K562 (cell line): Measurements from ENCODE around the gene SLC38A1. TPM values are rescaled to one million over a fixed set of nuclear protein-coding genes. Genes with fewer than 3 reads are reported as not detected.

ENCODE experiments used
- CHD4 ChIP-seq: fragments of 200-600 bp; sonication (generic); IDR thresholded peaks from 3 replicates; pipeline ENCODE4 v1.6.1; 2012; ENCODE audit warnings: low read depth, mild to moderate bottlenecking, mixed read lengths, low read length, inconsistent platforms; ENCODE audit not compliant: insufficient read depth, insufficient replicate concordance, poor library complexity, severe bottlenecking
- CREB3 ChIP-seq: fragments of 450-650 bp; conservative IDR thresholded peaks from 2 replicates; pipeline ENCODE4 v1.6.1; 2016; ENCODE audit warnings: missing genetic modification characterization, low read depth, mild to moderate bottlenecking, missing compliant biosample characterization, moderate library complexity
- DMBX1 ChIP-seq: fragments of 250-450 bp; sonication (Bioruptor Pico); IDR thresholded peaks from 2 replicates; pipeline ENCODE4 v1.8.0; 2022; ENCODE audit warnings: inconsistent platforms, mild to moderate bottlenecking, moderate library complexity, borderline replicate concordance
- FUS ChIP-seq: fragments of 200-400 bp; formaldehyde crosslinking; optimal IDR thresholded peaks from 2 replicates; pipeline ENCODE3; 2017; ENCODE audit warnings: low read depth, low read length
- HMGN3 ChIP-seq: IDR thresholded peaks from 2 replicates; pipeline ENCODE4 v1.6.1; 2011; ENCODE audit warnings: borderline replicate concordance, low read depth, mild to moderate bottlenecking, mixed read lengths, low read length; ENCODE audit not compliant: insufficient read length; ENCODE audit errors: extremely low read depth
- HNRNPUL1 ChIP-seq: fragments of 200-400 bp; formaldehyde crosslinking; IDR thresholded peaks from 2 replicates; pipeline ENCODE4 v1.6.1; 2017; ENCODE audit warnings: low read length
- KAT8 ChIP-seq: fragments of 450-650 bp; IDR thresholded peaks from 2 replicates; pipeline ENCODE4 v1.6.1; 2016; ENCODE audit warnings: low read depth, mild to moderate bottlenecking
- MBD1 ChIP-seq: fragments of 250-450 bp; sonication (Bioruptor Pico); IDR thresholded peaks from 2 replicates; pipeline ENCODE4 v1.8.0; 2022; ENCODE audit warnings: inconsistent platforms
- MITF ChIP-seq: IDR thresholded peaks from 2 replicates; pipeline ENCODE4 v1.6.1; 2014; ENCODE audit warnings: antibody characterized with exemption
- PTBP1 ChIP-seq: fragments of 200-400 bp; formaldehyde crosslinking; IDR thresholded peaks from 2 replicates; pipeline ENCODE4 v1.6.1; 2017; ENCODE audit warnings: low read depth, low read length
- THRB ChIP-seq: fragments of 450-650 bp; formaldehyde crosslinking; conservative IDR thresholded peaks from 2 replicates; pipeline ENCODE4 v1.4.0; 2022; ENCODE audit warnings: mild to moderate bottlenecking, missing genetic modification characterization
- ZHX1 ChIP-seq: fragments of 150-350 bp; conservative IDR thresholded peaks from 2 replicates; pipeline ENCODE4 v1.6.1; 2014; ENCODE audit warnings: low read length
- ZNF224 ChIP-seq: sonication (generic); formaldehyde crosslinking; IDR thresholded peaks from 2 replicates; pipeline ENCODE4 v1.8.0; 2022; ENCODE audit warnings: mild to moderate bottlenecking, missing genetic modification reagents
- ZNF3 ChIP-seq: fragments of 250-450 bp; sonication (Bioruptor Pico); IDR thresholded peaks from 2 replicates; pipeline ENCODE4 v1.5.0; 2021; ENCODE audit warnings: mild to moderate bottlenecking, moderate library complexity
- ZNF695 ChIP-seq: fragments of 450-650 bp; formaldehyde crosslinking; IDR thresholded peaks from 2 replicates; pipeline ENCODE4 v1.4.0; 2020; ENCODE audit warnings: mild to moderate bottlenecking, moderate library complexity
- ZNF740 ChIP-seq, 3 experiments: fragments of 200-800 bp in 1 of 3; sonication (Bioruptor generic) in 1 of 3; sonication (generic) in 1 of 3; formaldehyde crosslinking in 1 of 3; IDR thresholded peaks; 2 replicates each; pipeline versions ENCODE4 v1.6.1 to v1.8.0; 2016 to 2022; ENCODE audit warnings: mild to moderate bottlenecking in 2 of 3, missing compliant biosample characterization in 2 of 3, missing genetic modification characterization in 2 of 3, missing genetic modification reagents in 1 of 3
- polyA plus RNA-seq, 8 experiments: library from polyadenylated mRNA; depleted of rRNA in 4 of 8; stranded (reverse) in 5 of 8; unstranded in 3 of 8; fragments of >200 nt; fragmentation: Nextera tagmentation in 2 of 8; fragmentation: Illumina TruSeq in 1 of 8; extraction: Ambion mirVana in 2 of 8; extraction: Trizol in 1 of 8; gene quantifications; 2 replicates each; pipeline versions ENCODE4 v1.2.1 to v1.2.3, GENCODE V29; 2011 to 2014; ENCODE audit warnings: inconsistent platforms in 1 of 8, missing spikeins in 1 of 8
- total RNA-seq, 7 experiments: library from RNA; depleted of rRNA in 6 of 7; stranded (reverse); fragments of >200 nt in 6 of 7; fragmentation: Illumina TruSeq in 2 of 7; extraction: Trizol in 2 of 7; gene quantifications; 2 replicates each; pipeline versions ENCODE4 v1.2.1 to v1.2.3, GENCODE V29; 2011 to 2021; ENCODE audit warnings: low replicate concordance in 1 of 7

Gene SLC38A1
- total and polyA plus RNA-seq, 9 of the 15 experiments (the other 6 are each of a cell fraction or from before 2014, with no cell fraction given): 51.9 to 112 (median 75.0) TPM

- TF ChIP-seq ZHX1 (no peak), KAT8 (no peak), DMBX1 (CRISPR knock-in tag) (no peak; the same call in 1 of the 2 replicates), THRB (CRISPR knock-in tag) (no peak), CHD4 (no peak), HMGN3 (no peak), MITF (no peak), MBD1 (no peak), HNRNPUL1 (no peak), ZNF3 (CRISPR knock-in tag) (no peak), CREB3 (no peak), ZNF695 (CRISPR knock-in tag) (no peak), PTBP1 (no peak), ZNF740 (CRISPR knock-in tag; IDR thresholded peaks at IDR 0.05) (no peak), ZNF740 (tag; IDR thresholded peaks at IDR 0.05) (no peak), ZNF224 (CRISPR knock-in tag) (no peak), FUS (no peak)
Measured at GRCh38 chr12:46219877-46220655, 48.8 kb downstream of the SLC38A1 start (continued).
